ENCODE results near the gene PDZRN4. TPM values are rescaled to one million over a fixed set of nuclear protein-coding genes. Genes with fewer than 3 reads are reported as not detected.

PDZRN4 gene
- polyA plus RNA-seq, 1 donor from 2014 or later: 46.7 TPM

DNA sequence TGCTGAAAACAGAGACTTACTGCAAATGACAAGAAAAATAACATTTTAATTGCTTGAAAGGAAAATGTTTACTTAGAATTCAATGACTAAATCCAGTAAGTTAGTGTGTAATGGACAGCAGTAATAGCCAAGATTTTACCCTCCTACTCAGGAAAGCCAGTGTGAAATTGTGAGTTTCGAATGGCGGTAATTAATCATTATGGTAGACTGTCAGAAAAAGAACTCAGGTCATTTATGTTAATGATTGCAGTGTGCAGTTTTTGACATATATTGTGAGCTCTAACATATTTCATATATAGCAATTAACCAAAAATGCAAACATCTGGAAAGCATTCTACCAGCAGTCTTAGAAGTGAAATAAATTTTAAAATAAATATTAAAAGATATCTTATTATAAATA lies 60.3 kb downstream of the PDZRN4 start:
- H3F3A ChIP-seq (ENCODE audit: insufficient read depth, low read length, poor library complexity, severe bottlenecking): no peaks in the 10 kb centered on the region
- H3K36me3 ChIP-seq (ENCODE audit: insufficient read depth, low read length): no peaks in the 10 kb centered on the region
- H3K9me2 ChIP-seq (ENCODE audit: insufficient read depth, low read length): no peaks in the 10 kb centered on the region
- H3K9me3 ChIP-seq (ENCODE audit: low read length): no peaks in the 10 kb centered on the region
- TF ChIP-seq RAD21 (conservative IDR thresholded peaks at IDR 0.05) (no peak), TAF1 (IDR thresholded peaks at IDR 0.05; ENCODE audit: low read depth) (no peak), SMC3 (conservative IDR thresholded peaks at IDR 0.05; ENCODE audit: poor library complexity) (no peak), EZH2 (IDR thresholded peaks at IDR 0.05; ENCODE audit: borderline replicate concordance, insufficient read depth, low read length, poor library complexity, severe bottlenecking) (no peak), POLR2AphosphoS5 (IDR thresholded peaks at IDR 0.05) (no peak), EP300 (conservative IDR thresholded peaks at IDR 0.05; ENCODE audit: poor library complexity, severe bottlenecking) (no peak), MXI1 (conservative IDR thresholded peaks at IDR 0.05; ENCODE audit: poor library complexity, severe bottlenecking) (no peak)
- TF ChIP-seq, protein P1, sequence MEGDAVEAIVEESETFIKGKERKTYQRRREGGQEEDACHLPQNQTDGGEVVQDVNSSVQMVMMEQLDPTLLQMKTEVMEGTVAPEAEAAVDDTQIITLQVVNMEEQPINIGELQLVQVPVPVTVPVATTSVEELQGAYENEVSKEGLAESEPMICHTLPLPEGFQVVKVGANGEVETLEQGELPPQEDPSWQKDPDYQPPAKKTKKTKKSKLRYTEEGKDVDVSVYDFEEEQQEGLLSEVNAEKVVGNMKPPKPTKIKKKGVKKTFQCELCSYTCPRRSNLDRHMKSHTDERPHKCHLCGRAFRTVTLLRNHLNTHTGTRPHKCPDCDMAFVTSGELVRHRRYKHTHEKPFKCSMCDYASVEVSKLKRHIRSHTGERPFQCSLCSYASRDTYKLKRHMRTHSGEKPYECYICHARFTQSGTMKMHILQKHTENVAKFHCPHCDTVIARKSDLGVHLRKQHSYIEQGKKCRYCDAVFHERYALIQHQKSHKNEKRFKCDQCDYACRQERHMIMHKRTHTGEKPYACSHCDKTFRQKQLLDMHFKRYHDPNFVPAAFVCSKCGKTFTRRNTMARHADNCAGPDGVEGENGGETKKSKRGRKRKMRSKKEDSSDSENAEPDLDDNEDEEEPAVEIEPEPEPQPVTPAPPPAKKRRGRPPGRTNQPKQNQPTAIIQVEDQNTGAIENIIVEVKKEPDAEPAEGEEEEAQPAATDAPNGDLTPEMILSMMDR (IDR thresholded peaks at IDR 0.05; ENCODE audit: poor library complexity, severe bottlenecking): no peak
- TF ChIP-seq, protein P2, sequence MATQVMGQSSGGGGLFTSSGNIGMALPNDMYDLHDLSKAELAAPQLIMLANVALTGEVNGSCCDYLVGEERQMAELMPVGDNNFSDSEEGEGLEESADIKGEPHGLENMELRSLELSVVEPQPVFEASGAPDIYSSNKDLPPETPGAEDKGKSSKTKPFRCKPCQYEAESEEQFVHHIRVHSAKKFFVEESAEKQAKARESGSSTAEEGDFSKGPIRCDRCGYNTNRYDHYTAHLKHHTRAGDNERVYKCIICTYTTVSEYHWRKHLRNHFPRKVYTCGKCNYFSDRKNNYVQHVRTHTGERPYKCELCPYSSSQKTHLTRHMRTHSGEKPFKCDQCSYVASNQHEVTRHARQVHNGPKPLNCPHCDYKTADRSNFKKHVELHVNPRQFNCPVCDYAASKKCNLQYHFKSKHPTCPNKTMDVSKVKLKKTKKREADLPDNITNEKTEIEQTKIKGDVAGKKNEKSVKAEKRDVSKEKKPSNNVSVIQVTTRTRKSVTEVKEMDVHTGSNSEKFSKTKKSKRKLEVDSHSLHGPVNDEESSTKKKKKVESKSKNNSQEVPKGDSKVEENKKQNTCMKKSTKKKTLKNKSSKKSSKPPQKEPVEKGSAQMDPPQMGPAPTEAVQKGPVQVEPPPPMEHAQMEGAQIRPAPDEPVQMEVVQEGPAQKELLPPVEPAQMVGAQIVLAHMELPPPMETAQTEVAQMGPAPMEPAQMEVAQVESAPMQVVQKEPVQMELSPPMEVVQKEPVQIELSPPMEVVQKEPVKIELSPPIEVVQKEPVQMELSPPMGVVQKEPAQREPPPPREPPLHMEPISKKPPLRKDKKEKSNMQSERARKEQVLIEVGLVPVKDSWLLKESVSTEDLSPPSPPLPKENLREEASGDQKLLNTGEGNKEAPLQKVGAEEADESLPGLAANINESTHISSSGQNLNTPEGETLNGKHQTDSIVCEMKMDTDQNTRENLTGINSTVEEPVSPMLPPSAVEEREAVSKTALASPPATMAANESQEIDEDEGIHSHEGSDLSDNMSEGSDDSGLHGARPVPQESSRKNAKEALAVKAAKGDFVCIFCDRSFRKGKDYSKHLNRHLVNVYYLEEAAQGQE (IDR thresholded peaks at IDR 0.05; ENCODE audit: borderline replicate concordance): no peak
- no peaks in the 10 kb centered on the region for H3K79me2 ChIP-seq (replicated peaks; ENCODE audit: insufficient read depth, low read length)
- H3K9ac ChIP-seq (ENCODE audit: low read length): no peak overlapping the region
- H4K20me1 ChIP-seq (ENCODE audit: insufficient read depth): no peaks in the 10 kb centered on the region
- H3K4me3 ChIP-seq (ENCODE audit: low read length): no peak overlapping the region
- no peak overlapping the region for H3K27ac ChIP-seq (ENCODE audit: low read length)
- H3K4me2 ChIP-seq (ENCODE audit: low read length): no peak overlapping the region
- H2AFZ ChIP-seq (ENCODE audit: low read depth, low read length): no peak overlapping the region
- no peaks in the 10 kb centered on the region for H3K27me3 ChIP-seq (ENCODE audit: insufficient read depth, low read depth, low read length)

DNA sequence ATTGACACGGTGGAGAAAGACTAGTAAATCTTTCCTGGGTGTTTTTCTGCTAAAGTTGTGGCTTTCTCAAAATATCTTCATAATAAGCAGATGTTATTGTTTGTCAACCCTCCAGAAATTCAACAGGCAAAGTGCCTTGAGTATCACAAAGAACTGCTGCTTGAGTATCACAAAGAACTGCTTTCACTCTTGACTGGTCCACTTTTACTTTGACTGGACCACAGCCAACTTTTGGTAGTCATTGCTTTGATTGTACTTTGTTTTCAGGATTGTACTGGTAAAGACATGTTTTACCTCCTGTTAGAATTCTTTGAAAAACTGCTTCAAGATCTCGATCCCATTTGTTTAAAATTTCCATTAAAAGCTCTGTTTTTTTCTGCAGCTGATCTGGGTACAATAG lies 62.6 kb downstream of the PDZRN4 start:
- Histone ChIP-seq H4K20me1 (ENCODE audit: insufficient read depth) (no peaks in the 10 kb centered on the region), H3F3A (ENCODE audit: insufficient read depth, low read length, poor library complexity, severe bottlenecking) (no peaks in the 10 kb centered on the region), H3K4me2 (ENCODE audit: low read length) (no peak overlapping the region), H3K4me3 (ENCODE audit: low read length) (no peak overlapping the region), H3K9me2 (ENCODE audit: insufficient read depth, low read length) (no peaks in the 10 kb centered on the region), H3K27ac (ENCODE audit: low read length) (no peak overlapping the region), H3K9ac (ENCODE audit: low read length) (no peak overlapping the region), H3K36me3 (ENCODE audit: insufficient read depth, low read length) (no peaks in the 10 kb centered on the region), H3K79me2 (replicated peaks; ENCODE audit: insufficient read depth, low read length) (no peaks in the 10 kb centered on the region), H2AFZ (ENCODE audit: low read depth, low read length) (no peak overlapping the region), H3K27me3 (ENCODE audit: insufficient read depth, low read depth, low read length) (no peaks in the 10 kb centered on the region), H3K9me3 (ENCODE audit: low read length) (no peaks in the 10 kb centered on the region)
- TF ChIP-seq EZH2 (IDR thresholded peaks at IDR 0.05; ENCODE audit: borderline replicate concordance, insufficient read depth, low read length, poor library complexity, severe bottlenecking) (no peak), RAD21 (conservative IDR thresholded peaks at IDR 0.05) (no peak), POLR2AphosphoS5 (IDR thresholded peaks at IDR 0.05) (no peak), TAF1 (IDR thresholded peaks at IDR 0.05; ENCODE audit: low read depth) (no peak), EP300 (conservative IDR thresholded peaks at IDR 0.05; ENCODE audit: poor library complexity, severe bottlenecking) (no peak), SMC3 (conservative IDR thresholded peaks at IDR 0.05; ENCODE audit: poor library complexity) (no peak), MXI1 (conservative IDR thresholded peaks at IDR 0.05; ENCODE audit: poor library complexity, severe bottlenecking) (no peak)
- TF ChIP-seq, protein P2 (IDR thresholded peaks at IDR 0.05; ENCODE audit: borderline replicate concordance): no peak
- TF ChIP-seq, protein P1 (IDR thresholded peaks at IDR 0.05; ENCODE audit: poor library complexity, severe bottlenecking): no peak
